GM21529 (cell line): ENCODE data around the gene ZNF423.
"Not testable (repeated sequence)": the region's sequence is repeated elsewhere in the genome, so short reads cannot be mapped to it uniquely, and the experiment has no call there.

ENCODE experiments used
- ATAC-seq: cut with Tn5 transposase; IDR thresholded peaks from one replicate; pipeline ENCODE4 v1.9.1; 2021; ENCODE audit not compliant: unreplicated experiment

Gene ZNF423

GRCh38 chr16:49855822-49856671, at the start of gene ZNF423:
TSS of gene ZNF423 (minus strand) at chr16:49856112. CDS start at chr16:49855774, 338 bp downstream.
- no peak for ATAC-seq

- no peak for ATAC-seq
Measured at GRCh38 chr16:49904348-49905062, 48.6 kb upstream of the ZNF423 start.

GRCh38 chr16:49902908-49903307, 47.0 kb upstream of the ZNF423 start:
- no peak for ATAC-seq

- no peak for ATAC-seq
Measured at GRCh38 chr16:49901711-49902110, 45.8 kb upstream of the ZNF423 start.

- ATAC-seq, result no peak
Measured at GRCh38 chr16:49900875-49901274, 45.0 kb upstream of the ZNF423 start.

GRCh38 chr16:49899991-49900695, 44.2 kb upstream of the ZNF423 start:
- no peak for ATAC-seq

DNA sequence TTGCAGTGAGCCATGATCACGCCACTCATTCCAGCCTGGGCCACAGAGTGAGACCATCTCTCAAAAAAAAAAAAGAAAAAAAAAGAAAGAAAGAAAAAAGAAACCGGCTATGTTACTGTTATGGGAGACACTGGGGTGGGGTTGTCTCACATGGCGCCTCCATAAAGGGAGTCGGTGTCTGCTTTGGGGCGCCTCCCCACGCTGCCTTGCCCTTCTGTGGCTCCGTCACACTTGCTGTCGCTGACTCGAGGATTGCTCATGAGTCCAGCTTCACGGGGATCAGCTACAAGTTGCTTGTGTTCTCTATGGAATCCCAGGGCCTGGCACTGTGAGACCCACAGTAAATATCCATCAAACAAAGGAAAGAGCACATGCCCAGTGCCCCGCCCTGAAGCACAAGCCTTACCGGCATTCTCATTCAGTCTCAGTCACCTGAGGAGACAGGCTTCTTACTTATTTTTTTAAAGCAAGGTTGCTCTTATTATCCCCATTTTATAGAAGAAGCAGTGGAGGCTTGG, 40.6 kb upstream of the ZNF423 start:
- no peak for ATAC-seq

- no peak for ATAC-seq
Measured at GRCh38 chr16:49890876-49891275, 35.0 kb upstream of the ZNF423 start.

DNA sequence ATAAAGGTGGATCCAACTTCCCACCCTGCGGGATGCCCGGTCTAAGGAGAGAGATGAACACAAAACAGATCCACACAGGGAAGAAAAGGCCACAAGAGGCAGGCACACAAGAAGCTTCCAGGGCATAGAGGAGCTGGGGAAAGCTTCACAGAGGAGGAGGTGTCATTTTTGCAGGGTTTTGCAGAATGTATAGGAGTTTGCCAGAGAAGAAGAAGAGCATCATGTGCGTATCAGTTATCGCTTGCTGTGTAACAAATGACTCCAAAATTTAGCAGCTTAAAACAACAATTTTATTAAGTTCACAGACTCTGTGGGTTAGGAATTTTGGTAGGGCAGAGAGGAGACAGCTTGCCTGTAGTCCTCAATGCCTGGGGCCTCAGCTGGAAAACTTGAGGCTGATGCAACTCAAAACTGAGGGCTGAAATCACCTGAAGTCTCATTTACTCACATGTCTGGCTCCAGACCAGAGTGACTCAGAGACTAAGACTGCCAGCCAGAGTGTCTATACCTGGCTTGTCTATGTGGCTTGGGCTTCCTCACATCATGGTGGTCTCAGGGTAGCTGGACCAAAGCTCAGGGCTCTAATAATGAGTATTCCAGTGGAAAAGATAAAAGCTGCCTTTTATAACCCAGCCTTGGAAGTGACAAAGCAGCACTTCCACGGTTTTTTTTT, 33.9 kb upstream of the ZNF423 start:
- no peak for ATAC-seq

- ATAC-seq, result no peak
Measured at GRCh38 chr16:49886554-49887094, 30.7 kb upstream of the ZNF423 start.

DNA sequence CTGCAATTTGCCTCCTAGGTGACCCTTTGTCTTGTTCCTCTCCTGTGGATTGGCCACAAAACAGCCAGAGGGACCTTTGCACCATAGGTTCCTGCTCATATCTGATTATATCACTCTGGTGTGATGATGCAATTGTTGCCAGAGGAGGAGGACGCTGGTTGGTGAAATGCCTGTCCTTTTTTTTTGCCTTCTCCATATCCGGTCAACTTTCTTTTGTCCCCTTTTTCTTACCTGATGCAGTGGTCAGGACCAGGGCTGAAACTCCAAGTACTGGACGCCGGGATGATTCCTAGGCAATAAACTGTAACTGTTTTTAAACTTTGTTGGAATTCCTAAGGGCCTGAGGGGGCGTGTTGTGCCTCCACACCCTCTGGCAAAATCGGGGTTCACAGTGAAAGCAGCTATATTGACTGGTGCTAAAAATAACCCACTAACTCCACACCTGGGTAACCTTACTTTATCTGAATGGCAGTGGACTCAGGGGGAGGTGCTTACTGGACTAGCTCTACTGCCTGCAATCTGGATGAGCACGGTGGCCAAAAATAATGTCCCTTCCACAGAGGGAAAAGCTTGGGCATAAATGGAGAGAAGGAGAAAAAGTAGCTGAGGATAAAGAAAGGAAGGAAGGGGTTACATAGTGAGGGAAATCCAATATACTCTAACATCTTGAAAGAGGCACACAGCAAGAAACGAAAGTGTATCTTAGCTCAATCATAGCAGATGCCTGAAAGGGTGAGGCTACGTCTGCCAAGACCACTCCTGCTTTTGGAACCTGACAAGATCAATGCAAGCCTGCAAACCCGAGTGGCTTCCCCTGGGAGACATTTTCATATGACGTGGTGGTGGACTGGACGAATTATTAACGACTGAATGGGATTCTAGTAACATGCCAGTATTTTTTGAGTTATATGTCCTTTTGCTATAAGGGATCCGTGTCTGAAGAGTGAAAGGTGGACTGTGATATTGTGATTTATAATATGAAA, 28.4 kb upstream of the ZNF423 start:
- no peak for ATAC-seq

DNA sequence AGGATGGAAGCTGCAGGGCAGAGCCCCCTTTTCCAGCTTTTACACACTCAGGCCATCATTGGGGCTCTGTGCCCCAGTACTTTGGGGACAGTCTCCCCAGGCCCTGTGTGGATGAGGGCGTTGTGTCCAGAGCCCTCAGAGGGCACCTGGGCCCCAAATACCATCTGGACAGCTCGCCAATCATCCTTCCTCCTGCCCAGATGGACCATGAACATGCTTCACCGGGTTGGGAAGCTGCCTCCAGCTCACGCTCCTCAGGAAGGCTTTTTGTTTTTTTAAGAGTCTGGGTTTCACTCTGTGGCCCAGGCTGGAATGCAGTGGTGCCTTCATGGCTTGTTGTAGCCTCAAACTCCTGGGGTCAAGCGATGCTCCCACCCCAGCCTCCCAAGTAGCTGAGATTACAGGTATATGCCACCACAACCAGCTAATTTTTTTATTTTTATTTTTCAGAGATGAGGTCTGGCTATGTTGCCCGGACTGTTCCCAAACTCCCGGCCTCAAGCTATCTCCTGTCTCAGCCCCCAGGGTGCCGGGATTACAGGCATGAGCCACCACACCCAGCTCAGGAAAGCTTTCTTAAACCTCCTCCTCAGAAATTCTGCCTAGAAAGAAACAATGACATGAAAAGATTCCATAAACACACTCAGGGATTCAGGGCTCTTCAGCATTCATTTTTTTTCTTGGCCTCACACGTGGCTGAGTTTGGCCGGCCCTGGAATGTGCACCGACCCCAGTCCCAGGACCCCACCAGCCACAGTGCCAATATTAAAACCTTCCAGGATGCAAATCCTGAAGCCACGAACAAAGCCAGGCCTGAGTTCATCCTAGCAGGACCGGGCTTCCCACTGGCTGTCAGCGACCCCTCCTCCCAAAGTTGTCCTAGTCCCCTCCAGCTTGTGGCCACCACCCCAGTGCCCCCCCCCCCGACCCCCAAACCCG, 27.4 kb upstream of the ZNF423 start:
- no peak for ATAC-seq

GRCh38 chr16:49881890-49882289, 26.0 kb upstream of the ZNF423 start:
- ATAC-seq, result no peak

DNA sequence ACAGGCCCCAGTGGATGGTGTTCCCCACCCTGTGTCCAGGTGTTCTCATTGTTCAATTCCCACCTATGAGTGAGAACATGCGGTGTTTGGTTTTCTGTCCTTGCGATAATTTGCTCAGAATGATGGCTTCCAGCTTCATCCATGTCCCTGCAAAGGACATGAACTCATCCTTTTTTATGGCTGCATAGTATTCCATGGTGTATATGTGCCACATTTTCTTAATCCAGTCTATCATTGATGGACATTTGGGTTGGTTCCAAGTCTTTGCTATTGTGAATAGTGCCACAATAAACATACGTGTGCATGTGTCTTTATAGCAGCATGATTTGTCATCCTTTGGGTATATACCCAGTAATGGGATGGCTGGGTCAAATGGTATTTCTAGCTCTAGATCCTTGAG, 22.6 kb upstream of the ZNF423 start:
- ATAC-seq, result not testable (repeated sequence)

DNA sequence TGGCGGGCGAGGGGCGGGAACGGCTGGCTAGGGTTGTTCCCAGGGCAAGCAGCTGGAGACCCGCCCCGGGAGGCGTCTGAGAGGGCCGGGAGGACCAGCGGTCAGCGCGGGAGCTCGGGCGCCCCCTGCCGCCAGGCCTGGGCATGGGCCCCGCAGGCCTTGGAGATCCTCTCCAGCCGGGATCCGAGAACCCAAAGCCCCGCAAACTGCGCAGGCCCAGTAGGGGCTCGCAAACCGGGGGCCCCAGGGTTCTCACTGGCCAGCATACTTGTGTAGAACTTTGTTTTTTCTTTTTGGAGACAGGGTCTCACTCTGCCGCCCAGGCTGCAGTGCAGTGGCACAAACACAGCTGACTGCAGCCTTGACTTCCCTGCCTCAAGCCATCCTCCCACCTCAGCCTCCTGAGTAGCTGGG, 20.8 kb upstream of the ZNF423 start:
- no peak for ATAC-seq

DNA sequence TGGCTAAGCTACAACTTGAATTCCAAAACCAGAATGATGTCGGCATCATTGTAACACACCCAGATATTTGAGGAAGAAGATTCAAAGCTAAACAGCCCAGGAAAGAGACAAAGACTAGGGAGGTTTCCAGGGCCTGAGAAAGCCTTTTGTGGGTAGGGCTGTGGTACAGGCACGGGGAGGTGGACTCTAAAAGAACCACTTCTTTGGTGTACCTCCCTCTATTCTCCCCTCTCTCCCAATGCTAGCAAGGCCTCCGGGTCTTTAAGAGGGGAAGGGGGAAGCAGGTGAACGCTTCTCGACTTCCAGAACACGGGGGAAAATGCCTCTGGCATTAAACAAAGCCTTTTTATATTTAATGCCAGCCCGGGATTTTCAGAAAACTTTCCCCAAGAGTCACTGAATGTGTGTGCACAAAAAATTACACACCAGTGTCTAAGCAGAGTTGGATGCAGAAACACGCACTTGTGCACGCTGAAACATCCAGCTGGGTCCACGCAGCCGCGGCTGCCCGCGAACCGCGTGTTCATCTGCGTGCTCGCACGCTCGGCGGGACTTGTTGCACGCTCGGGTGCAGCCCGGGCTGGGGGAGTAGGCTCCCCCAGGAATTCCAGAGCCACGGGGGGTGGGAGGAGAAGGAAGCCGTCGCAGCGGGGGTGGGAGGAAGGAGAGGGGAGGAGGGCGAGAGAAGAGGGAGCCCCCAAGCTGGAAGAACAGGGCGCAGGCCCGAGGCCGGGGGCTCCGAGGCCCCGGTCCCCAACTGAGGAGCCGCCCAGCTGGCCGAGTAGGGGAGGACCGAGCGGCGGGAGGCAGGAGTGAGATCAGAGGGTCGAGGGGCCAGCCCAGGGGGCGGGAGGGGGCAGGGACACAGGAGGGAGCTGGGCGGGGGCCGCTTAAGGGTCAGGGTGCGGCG, 20.1 kb upstream of the ZNF423 start:
- ATAC-seq, result no peak

- ATAC-seq, result no peak
Measured at GRCh38 chr16:49874613-49875237, 18.8 kb upstream of the ZNF423 start.
